Measurements from ENCODE around the gene CHSY1.
"Not testable (repeated sequence)": the region's sequence is repeated elsewhere in the genome, so short reads cannot be mapped to it uniquely, and the experiment has no call there.

DNA sequence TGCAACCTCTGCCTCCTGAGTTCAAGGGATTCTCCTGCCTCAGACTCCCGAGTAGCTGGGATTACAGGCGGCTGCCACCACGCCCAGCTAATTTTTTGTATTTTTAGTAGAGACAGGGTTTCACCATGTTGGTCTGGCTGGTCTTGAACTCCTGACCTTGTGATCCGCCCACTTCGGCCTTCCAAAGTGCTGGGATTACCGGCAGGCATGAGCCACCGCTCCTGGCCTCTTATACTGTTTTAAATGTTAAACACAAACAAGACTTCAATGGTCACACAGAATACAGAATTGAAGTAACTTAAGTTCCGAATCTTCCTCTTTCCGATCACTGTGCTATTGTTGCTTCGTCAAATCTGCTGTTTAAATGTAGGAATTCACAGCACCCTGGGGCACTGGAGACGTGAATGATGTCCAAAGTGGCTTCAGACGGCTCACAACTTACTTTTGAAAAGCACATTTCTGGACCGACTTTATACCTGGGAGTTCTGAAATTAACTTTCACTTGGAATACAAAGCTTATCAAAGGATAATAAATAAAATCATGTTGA lies 125.9 kb downstream of the CHSY1 start:
- TF ChIP-seq, protein P1, sequence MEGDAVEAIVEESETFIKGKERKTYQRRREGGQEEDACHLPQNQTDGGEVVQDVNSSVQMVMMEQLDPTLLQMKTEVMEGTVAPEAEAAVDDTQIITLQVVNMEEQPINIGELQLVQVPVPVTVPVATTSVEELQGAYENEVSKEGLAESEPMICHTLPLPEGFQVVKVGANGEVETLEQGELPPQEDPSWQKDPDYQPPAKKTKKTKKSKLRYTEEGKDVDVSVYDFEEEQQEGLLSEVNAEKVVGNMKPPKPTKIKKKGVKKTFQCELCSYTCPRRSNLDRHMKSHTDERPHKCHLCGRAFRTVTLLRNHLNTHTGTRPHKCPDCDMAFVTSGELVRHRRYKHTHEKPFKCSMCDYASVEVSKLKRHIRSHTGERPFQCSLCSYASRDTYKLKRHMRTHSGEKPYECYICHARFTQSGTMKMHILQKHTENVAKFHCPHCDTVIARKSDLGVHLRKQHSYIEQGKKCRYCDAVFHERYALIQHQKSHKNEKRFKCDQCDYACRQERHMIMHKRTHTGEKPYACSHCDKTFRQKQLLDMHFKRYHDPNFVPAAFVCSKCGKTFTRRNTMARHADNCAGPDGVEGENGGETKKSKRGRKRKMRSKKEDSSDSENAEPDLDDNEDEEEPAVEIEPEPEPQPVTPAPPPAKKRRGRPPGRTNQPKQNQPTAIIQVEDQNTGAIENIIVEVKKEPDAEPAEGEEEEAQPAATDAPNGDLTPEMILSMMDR (IDR thresholded peaks at IDR 0.05) = not testable (repeated sequence)
- TF ChIP-seq POLR2A (IDR thresholded peaks at IDR 0.05) = not testable (repeated sequence)

Measured in right lobe of liver (tissue), 4 donors.